Activated T-cell treated with anti-CD3 and anti-CD28 coated beads, Interleukin-2, amount 50 U/mL, for 4 hours (primary cell): ENCODE results near the gene YPEL2. TPM values are rescaled to one million over a fixed set of nuclear protein-coding genes. Genes with fewer than 3 reads are reported as not detected.

Experiments used
- ATAC-seq, 2 donors: fragments of 200-7000 bp; cut with Tn5 transposase; one replicate each; pipeline ENCODE4 v1.10.0; 2021
- DNase-seq: peaks from one replicate; pipeline ENCODE4 v3.0.0-alpha.2; 2020
- H3K27me3 Mint-ChIP-seq: one replicate; pipeline ENCODE4 v1.8.0; 2021; ENCODE audit warnings: low read depth, mixed read lengths
- H3K36me3 Mint-ChIP-seq: one replicate; pipeline ENCODE4 v1.8.0; 2022; ENCODE audit warnings: mixed read lengths; ENCODE audit not compliant: insufficient read depth
- H3K4me1 Mint-ChIP-seq: one replicate; pipeline ENCODE4 v1.8.0; 2021; ENCODE audit warnings: low read depth, mixed read lengths
- H3K4me3 Mint-ChIP-seq: one replicate; pipeline ENCODE4 v1.8.0; 2021; ENCODE audit warnings: mild to moderate bottlenecking, moderate library complexity, mixed read lengths
- H3K9me3 Mint-ChIP-seq: one replicate; pipeline ENCODE4 v1.8.0; 2021; ENCODE audit warnings: mixed read lengths
- total RNA-seq, 3 donors: library from RNA; stranded (reverse); gene quantifications; one replicate each; pipeline ENCODE4 v1.2.1, GENCODE V29; 2021

YPEL2 gene
- total RNA-seq, 3 donors from 2014 or later: 1.3 to 3.1 (median 1.8) TPM

GRCh38 chr17:59426031-59426430, 94.6 kb downstream of the YPEL2 start:
- ATAC-seq (no peak), DNase-seq (no peak)
- H3K4me3 Mint-ChIP-seq: no peak overlapping the region
- peaks cover 5% of the 10 kb centered on the region for H3K27me3 Mint-ChIP-seq
- H3K36me3 Mint-ChIP-seq: no peaks in the 10 kb centered on the region
- no peaks in the 10 kb centered on the region for H3K9me3 Mint-ChIP-seq
- H3K4me1 Mint-ChIP-seq: peaks cover 14% of the 10 kb centered on the region

GRCh38 chr17:59427425-59427921, 96.0 kb downstream of the YPEL2 start:
- Mint-ChIP-seq H3K9me3 (peaks cover under 1% of the 10 kb centered on the region), H3K4me3 (no peak overlapping the region), H3K4me1 (peaks cover 14% of the 10 kb centered on the region), H3K27me3 (peaks cover 5% of the 10 kb centered on the region), H3K36me3 (no peaks in the 10 kb centered on the region)
- peak; percentile 98 for ATAC-seq
- DNase-seq: no peak

DNA sequence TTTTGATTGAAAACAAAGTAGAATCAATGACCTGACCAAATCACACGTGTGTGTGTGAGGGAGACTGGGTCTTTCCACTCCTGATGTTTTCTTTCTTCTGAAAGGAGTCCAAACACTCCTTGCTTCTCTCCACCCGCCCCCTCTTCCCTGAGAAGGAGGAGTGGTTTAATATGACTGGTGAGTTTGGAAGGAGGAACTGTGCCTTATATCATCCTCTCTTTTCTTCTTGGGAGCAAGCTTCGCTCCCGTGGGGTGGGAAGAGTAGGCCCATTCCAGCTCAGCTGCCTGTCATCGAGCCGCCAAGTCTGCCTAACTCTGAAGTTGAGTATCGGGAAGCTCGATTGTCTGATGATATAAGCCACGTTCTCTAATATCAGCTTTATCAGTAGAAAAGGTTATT, 96.5 kb downstream of the YPEL2 start:
- H3K4me1 Mint-ChIP-seq: peaks cover 14% of the 10 kb centered on the region
- peak in 1 of 2 donors; percentile 14 for ATAC-seq
- no peak overlapping the region for H3K4me3 Mint-ChIP-seq
- peaks cover 5% of the 10 kb centered on the region for H3K27me3 Mint-ChIP-seq
- DNase-seq: no peak
- no peaks in the 10 kb centered on the region for H3K36me3 Mint-ChIP-seq
- peaks cover 5% of the 10 kb centered on the region for H3K9me3 Mint-ChIP-seq

DNA sequence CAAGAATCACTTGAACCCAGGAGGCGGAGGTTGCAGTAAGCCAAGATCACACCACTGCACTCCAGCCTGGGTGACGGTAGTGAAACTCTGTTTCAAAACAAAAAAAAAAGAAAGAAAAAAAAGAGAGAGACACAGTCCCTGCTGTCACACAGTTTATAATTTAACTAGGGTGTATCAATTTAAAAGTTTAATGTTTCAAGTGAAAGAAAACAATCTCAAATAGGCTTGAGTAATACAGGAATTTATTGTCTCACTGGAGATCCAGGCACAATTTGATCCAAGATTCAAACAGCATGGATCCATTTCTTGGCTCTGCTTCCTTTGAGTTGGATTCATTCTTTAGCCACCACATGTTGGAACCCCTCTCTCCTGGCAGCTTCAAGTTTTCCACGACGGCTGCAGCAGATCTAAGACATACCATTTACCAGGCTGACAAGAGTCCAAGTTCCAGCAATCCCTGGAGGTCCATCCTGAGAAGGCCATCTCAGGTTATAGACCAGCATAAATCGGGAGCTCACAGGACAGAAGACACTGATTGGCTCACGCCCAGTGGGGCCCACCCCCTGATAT, 97.5 kb downstream of the YPEL2 start:
- Mint-ChIP-seq H3K36me3 (no peaks in the 10 kb centered on the region), H3K9me3 (peaks cover 5% of the 10 kb centered on the region), H3K4me3 (no peak overlapping the region), H3K4me1 (peaks cover 14% of the 10 kb centered on the region), H3K27me3 (peaks cover 5% of the 10 kb centered on the region)
- ATAC-seq (no peak), DNase-seq (no peak)

DNA sequence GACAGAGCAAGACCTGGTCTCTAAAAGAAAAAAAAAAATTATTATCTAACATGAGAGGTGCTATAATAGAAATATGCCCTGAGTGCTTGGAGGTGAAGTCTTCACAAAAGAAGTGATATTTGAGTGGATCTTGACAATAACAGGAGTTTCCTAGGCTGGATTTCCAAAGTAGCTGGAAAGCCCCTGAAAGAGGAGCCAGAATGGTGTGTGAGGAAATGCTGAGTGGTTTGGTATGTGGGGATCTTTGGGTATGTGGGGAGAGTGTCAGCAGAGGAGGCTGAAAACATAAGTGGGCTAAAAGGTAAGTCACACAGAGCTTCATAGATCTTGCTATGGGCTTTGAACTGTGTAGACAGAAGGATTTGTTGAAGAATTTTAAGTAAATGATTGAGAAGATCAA, 100.1 kb downstream of the YPEL2 start:
- H3K9me3 Mint-ChIP-seq: peaks cover 5% of the 10 kb centered on the region
- DNase-seq (no peak), ATAC-seq (no peak)
- H3K4me3 Mint-ChIP-seq: no peak overlapping the region
- H3K4me1 Mint-ChIP-seq: peaks cover 29% of the 10 kb centered on the region
- H3K27me3 Mint-ChIP-seq: peaks cover 3% of the 10 kb centered on the region
- H3K36me3 Mint-ChIP-seq: no peaks in the 10 kb centered on the region

DNA sequence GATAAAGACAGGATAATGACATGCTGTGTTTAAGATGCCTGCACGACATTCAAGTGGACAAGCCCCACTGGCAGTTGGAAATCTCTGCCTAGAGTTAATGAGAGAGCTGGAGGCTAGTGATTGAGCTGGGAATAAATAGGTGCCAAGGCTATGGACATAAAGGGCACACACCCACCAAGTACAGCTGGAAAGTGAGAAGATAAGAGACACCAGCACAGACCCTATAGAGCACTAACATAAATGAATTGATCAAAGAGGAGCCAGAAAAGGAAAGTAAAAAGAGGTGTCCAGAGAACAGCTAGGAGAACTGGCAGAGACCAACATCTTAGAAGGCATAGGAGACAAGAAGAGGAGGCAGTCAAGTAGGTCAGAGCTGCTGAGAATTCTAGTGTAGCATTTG, 101.2 kb downstream of the YPEL2 start:
- DNase-seq: no peak
- no peak for ATAC-seq
- peaks cover 5% of the 10 kb centered on the region for H3K9me3 Mint-ChIP-seq
- H3K27me3 Mint-ChIP-seq: peaks cover 3% of the 10 kb centered on the region
- no peaks in the 10 kb centered on the region for H3K36me3 Mint-ChIP-seq
- H3K4me3 Mint-ChIP-seq: no peak overlapping the region
- H3K4me1 Mint-ChIP-seq: peaks cover 26% of the 10 kb centered on the region

- H3K4me1 Mint-ChIP-seq: peaks cover 27% of the 10 kb centered on the region
- H3K36me3 Mint-ChIP-seq: no peaks in the 10 kb centered on the region
- ATAC-seq: no peak
- H3K27me3 Mint-ChIP-seq: peaks cover 3% of the 10 kb centered on the region
- H3K9me3 Mint-ChIP-seq: peaks cover 5% of the 10 kb centered on the region
- no peak for DNase-seq
- H3K4me3 Mint-ChIP-seq: no peak overlapping the region
Observed at GRCh38 chr17:59433586-59433985, 102.1 kb downstream of the YPEL2 start.

DNA sequence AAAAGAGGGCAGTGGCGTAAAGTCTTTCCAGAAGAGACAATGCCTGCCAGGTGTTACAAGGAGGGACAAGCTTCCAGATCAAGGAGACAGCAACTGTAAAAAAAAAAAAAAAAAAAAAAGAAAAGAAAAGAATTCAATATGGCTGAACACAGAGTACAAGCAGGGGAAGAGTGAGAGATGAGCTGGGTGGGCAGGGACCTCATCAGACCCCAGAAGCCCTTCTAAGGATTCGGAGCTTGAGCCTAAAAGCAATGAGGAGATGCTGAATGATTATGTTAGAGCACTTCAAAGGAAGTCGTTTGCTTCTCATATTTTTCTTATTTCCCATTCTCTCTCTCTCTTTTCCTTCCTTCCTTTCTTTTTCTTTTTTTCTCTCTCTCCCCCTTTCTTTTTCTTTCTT, 103.0 kb downstream of the YPEL2 start:
- DNase-seq (no peak), ATAC-seq (no peak)
- Mint-ChIP-seq H3K27me3 (no peaks in the 10 kb centered on the region), H3K4me1 (peaks cover 30% of the 10 kb centered on the region), H3K4me3 (no peak overlapping the region), H3K9me3 (peaks cover 5% of the 10 kb centered on the region), H3K36me3 (no peaks in the 10 kb centered on the region)

GRCh38 chr17:59435238-59435637, 103.8 kb downstream of the YPEL2 start:
- H3K36me3 Mint-ChIP-seq: no peaks in the 10 kb centered on the region
- ATAC-seq (peak; percentile 90 to 92), DNase-seq (no peak)
- H3K4me1 Mint-ChIP-seq: peaks cover 38% of the 10 kb centered on the region
- no peak overlapping the region for H3K4me3 Mint-ChIP-seq
- H3K9me3 Mint-ChIP-seq: peaks cover 5% of the 10 kb centered on the region
- no peaks in the 10 kb centered on the region for H3K27me3 Mint-ChIP-seq

DNA sequence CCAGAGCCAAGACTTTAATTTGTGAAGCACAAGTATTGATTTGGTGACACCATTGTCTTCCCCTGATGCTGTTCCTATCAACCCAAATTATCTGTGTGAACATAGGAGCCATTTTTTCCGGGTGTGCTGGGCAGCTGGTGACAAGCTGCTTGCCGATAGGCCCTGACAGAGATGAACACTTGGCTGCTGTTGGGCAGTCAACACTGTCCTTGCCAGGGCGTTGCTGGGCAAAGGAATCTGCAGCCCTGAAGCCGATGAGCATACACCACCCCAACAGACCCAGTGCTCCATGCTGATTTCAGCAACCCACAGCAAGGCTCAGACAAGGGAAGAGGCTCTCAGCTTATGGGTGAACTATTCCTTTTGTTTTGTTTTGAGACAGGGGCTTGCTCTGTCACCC, 105.4 kb downstream of the YPEL2 start:
- peaks cover 50% of the 10 kb centered on the region for H3K4me1 Mint-ChIP-seq
- ATAC-seq (no peak), DNase-seq (no peak)
- H3K27me3 Mint-ChIP-seq: no peaks in the 10 kb centered on the region
- H3K36me3 Mint-ChIP-seq: no peaks in the 10 kb centered on the region
- no peak overlapping the region for H3K4me3 Mint-ChIP-seq
- peaks cover 5% of the 10 kb centered on the region for H3K9me3 Mint-ChIP-seq

DNA sequence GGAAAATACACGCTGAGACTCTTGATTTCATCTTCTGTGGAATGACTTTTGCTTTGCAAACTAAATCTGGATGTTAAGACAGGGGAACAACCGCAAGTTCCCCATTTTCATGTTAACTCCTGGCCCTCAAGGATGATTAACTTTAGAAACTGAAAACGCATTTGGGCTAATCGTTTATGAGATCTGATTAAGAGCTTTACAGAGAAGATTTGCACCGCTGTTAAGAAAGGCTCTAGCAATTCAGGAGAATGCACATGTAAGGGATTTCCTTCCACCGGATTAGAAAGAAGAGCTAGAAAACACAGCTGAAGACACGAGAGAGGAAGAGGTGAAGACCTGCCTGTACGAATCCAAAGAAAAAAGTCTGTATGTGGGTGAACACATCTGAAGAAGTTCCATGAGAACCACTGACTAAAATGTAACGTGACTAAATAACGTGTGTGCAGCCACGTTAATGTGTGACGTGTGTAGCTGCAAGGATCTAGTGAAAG, 106.4 kb downstream of the YPEL2 start:
- H3K27me3 Mint-ChIP-seq: no peaks in the 10 kb centered on the region
- peaks cover 1% of the 10 kb centered on the region for H3K9me3 Mint-ChIP-seq
- H3K4me3 Mint-ChIP-seq: no peak overlapping the region
- H3K4me1 Mint-ChIP-seq: peaks cover 50% of the 10 kb centered on the region
- DNase-seq (no peak), ATAC-seq (no peak)
- H3K36me3 Mint-ChIP-seq: no peaks in the 10 kb centered on the region

GRCh38 chr17:59439262-59439661, 107.8 kb downstream of the YPEL2 start:
- no peaks in the 10 kb centered on the region for H3K36me3 Mint-ChIP-seq
- ATAC-seq (no peak), DNase-seq (no peak)
- H3K4me3 Mint-ChIP-seq: no peak overlapping the region
- no peaks in the 10 kb centered on the region for H3K27me3 Mint-ChIP-seq
- peaks cover 50% of the 10 kb centered on the region for H3K4me1 Mint-ChIP-seq
- H3K9me3 Mint-ChIP-seq: no peaks in the 10 kb centered on the region

- ATAC-seq: no peak
- H3K9me3 Mint-ChIP-seq: no peaks in the 10 kb centered on the region
- H3K4me3 Mint-ChIP-seq: no peak overlapping the region
- peaks cover 47% of the 10 kb centered on the region for H3K4me1 Mint-ChIP-seq
- H3K36me3 Mint-ChIP-seq: no peaks in the 10 kb centered on the region
- no peak for DNase-seq
- no peaks in the 10 kb centered on the region for H3K27me3 Mint-ChIP-seq
Observed at GRCh38 chr17:59439741-59440211, 108.3 kb downstream of the YPEL2 start.

- Mint-ChIP-seq H3K36me3 (no peaks in the 10 kb centered on the region), H3K4me3 (peak overlapping the region; percentile 24), H3K27me3 (no peaks in the 10 kb centered on the region), H3K9me3 (no peaks in the 10 kb centered on the region), H3K4me1 (peaks cover 38% of the 10 kb centered on the region)
- peak; percentile 93 to 96 for ATAC-seq
- peak; percentile 86 for DNase-seq
Observed at GRCh38 chr17:59440757-59441463, 109.5 kb downstream of the YPEL2 start.
